Caco-2 (cell line): ENCODE measurements around the gene ERBB4. TPM values are rescaled to one million over a fixed set of nuclear protein-coding genes. Genes with fewer than 3 reads are reported as not detected.

Source experiments
- BruUV-seq: library from RNA; stranded (reverse); fragments of 400-500 nt; replicated peaks from 2 replicates; lab custom pipeline; 2021; lab: Mats Ljungman, UMichigan
- CTCF ChIA-PET: fragments of 300-600 bp; sonication (Branson Sonifier 250); formaldehyde crosslinking; loops from one replicate; lab custom pipeline; 2022; ENCODE audit warnings: antibody characterized with exemption; lab: Charles Lee
- POLR2A ChIA-PET: fragments of 300-600 bp; sonication (Branson Sonifier 250); formaldehyde crosslinking; loops from one replicate; lab custom pipeline; 2022; ENCODE audit warnings: antibody characterized with exemption; lab: Charles Lee
- DNase-seq, 2 experiments: peaks; one replicate each; pipeline versions ENCODE4 v3.0.0 to v3.0.0-alpha.2; 2020 to 2022
- H3K27me3 ChIP-seq: replicated peaks from 2 replicates; pipeline ENCODE4 v1.6.0; 2011; ENCODE audit warnings: low read length; ENCODE audit not compliant: control insufficient read depth, insufficient read depth
- H3K36me3 ChIP-seq: 2 replicates; pipeline ENCODE4 v1.5.1; 2011; ENCODE audit warnings: low read length; ENCODE audit not compliant: control insufficient read depth, insufficient read depth
- H3K4me1 ChIP-seq: fragments of 250-450 bp; sonication (Bioruptor Pico); 2 replicates; pipeline ENCODE4 v1.5.1; 2020; ENCODE audit warnings: mild to moderate bottlenecking
- H3K4me3 ChIP-seq: 2 replicates; pipeline ENCODE4 v1.5.1; 2011; ENCODE audit warnings: low read depth, mild to moderate bottlenecking, control low read depth, low read length
- H3K9me3 ChIP-seq: fragments of 250-450 bp; sonication (Bioruptor Pico); 2 replicates; pipeline ENCODE4 v1.5.1; 2020; ENCODE audit warnings: mild to moderate bottlenecking, moderate library complexity
- H3K27ac Mint-ChIP-seq: one replicate; pipeline ENCODE4 v1.8.0; 2022; ENCODE audit warnings: mixed read lengths; ENCODE audit not compliant: unreplicated experiment
- H3K27me3 Mint-ChIP-seq: one replicate; pipeline ENCODE4 v1.8.0; 2022; ENCODE audit warnings: mixed read lengths; ENCODE audit not compliant: insufficient read depth, unreplicated experiment
- H3K36me3 Mint-ChIP-seq: one replicate; pipeline ENCODE4 v1.8.0; 2022; ENCODE audit warnings: mild to moderate bottlenecking, mixed read lengths; ENCODE audit not compliant: insufficient read depth, unreplicated experiment
- H3K4me1 Mint-ChIP-seq: one replicate; pipeline ENCODE4 v1.8.0; 2022; ENCODE audit warnings: low read depth, mixed read lengths; ENCODE audit not compliant: unreplicated experiment
- H3K4me3 Mint-ChIP-seq: one replicate; pipeline ENCODE4 v1.8.0; 2022; ENCODE audit warnings: mild to moderate bottlenecking, moderate library complexity, mixed read lengths; ENCODE audit not compliant: unreplicated experiment
- H3K9me3 Mint-ChIP-seq: one replicate; pipeline ENCODE4 v1.8.0; 2022; ENCODE audit warnings: mixed read lengths; ENCODE audit not compliant: unreplicated experiment
- CTCF ChIP-seq, 2 experiments: fragments of 200-600 bp in 1 of 2; IDR thresholded peaks; 1 replicate in 1 of 2; 2 replicates in 1 of 2; pipeline versions ENCODE4 v1.5.1 to v1.8.0; 2011 to 2022; ENCODE audit warnings: antibody characterized with exemption in 1 of 2, control low read depth in 1 of 2, inconsistent platforms in 1 of 2, low read depth in 1 of 2, low read length in 1 of 2, mild to moderate bottlenecking in 1 of 2, moderate library complexity in 1 of 2; ENCODE audit not compliant: insufficient read depth in 1 of 2, severe bottlenecking in 1 of 2, unreplicated experiment in 1 of 2
- intact Hi-C: fragments of 100-400 bp; cut with micrococcal nuclease; formaldehyde crosslinking; loops from one replicate; pipeline ENCODE4 v1.10.0; 2022; ENCODE audit not compliant: unreplicated experiment
- total RNA-seq: library from RNA; stranded (reverse); gene quantifications from 2 replicates; pipeline ENCODE4 v1.2.3, GENCODE V29; 2022

Gene ERBB4
- total RNA-seq, 1 experiment from 2014 or later, result not detected

DNA sequence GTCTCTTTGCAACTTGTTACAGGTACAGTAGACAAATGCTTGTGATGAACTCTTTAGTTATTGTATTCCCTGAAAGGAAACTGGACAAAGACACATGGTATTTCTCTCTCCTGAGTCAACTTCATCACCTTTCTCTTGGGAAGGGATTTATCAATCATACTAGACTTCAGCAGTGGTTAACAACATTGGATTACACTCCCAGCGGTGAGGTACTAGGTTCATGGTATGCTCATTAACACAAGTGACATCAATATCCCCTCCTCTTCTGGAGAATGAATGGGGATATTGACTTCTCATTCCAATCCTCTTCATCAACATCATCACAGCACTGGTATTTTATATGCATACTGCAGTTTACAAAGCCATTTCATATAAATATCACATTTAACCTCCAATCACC is 574.6 kb downstream of the ERBB4 start:
- no peaks in the 10 kb centered on the region for H3K4me1 ChIP-seq
- H3K4me3 ChIP-seq, result no peak overlapping the region
- H3K4me1 Mint-ChIP-seq, result no peaks in the 10 kb centered on the region
- no peaks in the 10 kb centered on the region for H3K27me3 Mint-ChIP-seq
- no peak for DNase-seq
- POLR2A ChIA-PET, result no interaction called here
- no peak for TF ChIP-seq CTCF (IDR thresholded peaks at IDR 0.05; ENCODE audit: insufficient read depth in 1 of 2, low read depth in 1 of 2, low read length in 1 of 2, severe bottlenecking in 1 of 2, unreplicated experiment in 1 of 2)
- no peak overlapping the region for H3K4me3 Mint-ChIP-seq
- H3K36me3 Mint-ChIP-seq, result no peaks in the 10 kb centered on the region
- CTCF ChIA-PET, result no interaction called here
- no TSS peak for BruUV-seq
- H3K9me3 ChIP-seq, result no peaks in the 10 kb centered on the region
- H3K27ac Mint-ChIP-seq, result no peak overlapping the region
- H3K36me3 ChIP-seq, result no peaks in the 10 kb centered on the region
- intact Hi-C loops, result no loop called here
- no peaks in the 10 kb centered on the region for H3K27me3 ChIP-seq
- H3K9me3 Mint-ChIP-seq, result no peaks in the 10 kb centered on the region

- ChIA-PET CTCF (no interaction called here), POLR2A (no interaction called here)
- H3K9me3 Mint-ChIP-seq, result no peaks in the 10 kb centered on the region
- H3K4me1 Mint-ChIP-seq, result no peaks in the 10 kb centered on the region
- Histone ChIP-seq H3K4me1 (no peaks in the 10 kb centered on the region), H3K4me3 (no peak overlapping the region), H3K36me3 (no peaks in the 10 kb centered on the region), H3K9me3 (no peaks in the 10 kb centered on the region), H3K27me3 (no peaks in the 10 kb centered on the region)
- H3K4me3 Mint-ChIP-seq, result no peak overlapping the region
- no peaks in the 10 kb centered on the region for H3K36me3 Mint-ChIP-seq
- no peak overlapping the region for H3K27ac Mint-ChIP-seq
- TF ChIP-seq CTCF (IDR thresholded peaks at IDR 0.05; ENCODE audit: insufficient read depth in 1 of 2, low read depth in 1 of 2, low read length in 1 of 2, severe bottlenecking in 1 of 2, unreplicated experiment in 1 of 2), result no peak
- no peak for DNase-seq
- no peaks in the 10 kb centered on the region for H3K27me3 Mint-ChIP-seq
- BruUV-seq, result no TSS peak
- intact Hi-C loops, result no loop called here
Measured at GRCh38 chr2:211957799-211958198, 580.8 kb downstream of the ERBB4 start.

DNA sequence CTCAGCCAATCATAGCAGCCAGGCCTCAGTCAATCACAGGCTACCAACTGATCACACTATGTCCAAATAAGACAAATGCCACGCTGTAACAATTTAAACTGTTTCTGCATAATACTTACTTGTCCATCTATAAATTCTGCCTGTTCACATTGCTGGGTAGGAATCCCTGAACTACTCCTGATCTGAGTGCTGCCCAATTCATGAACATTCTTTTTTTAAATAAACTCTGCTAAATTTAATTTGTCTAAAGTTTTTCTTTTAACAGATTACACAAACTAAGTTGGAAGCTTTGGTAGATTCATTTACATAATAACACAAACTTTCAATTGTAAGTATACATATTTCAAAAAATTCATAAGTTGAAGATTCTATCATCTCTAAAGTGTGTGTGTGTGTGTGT is 583.0 kb downstream of the ERBB4 start:
- Histone ChIP-seq H3K27me3 (no peaks in the 10 kb centered on the region), H3K4me3 (no peak overlapping the region), H3K4me1 (no peaks in the 10 kb centered on the region), H3K9me3 (no peaks in the 10 kb centered on the region), H3K36me3 (no peaks in the 10 kb centered on the region)
- Mint-ChIP-seq H3K4me1 (no peaks in the 10 kb centered on the region), H3K27me3 (no peaks in the 10 kb centered on the region), H3K36me3 (no peaks in the 10 kb centered on the region), H3K27ac (no peak overlapping the region), H3K4me3 (no peak overlapping the region), H3K9me3 (no peaks in the 10 kb centered on the region)
- POLR2A ChIA-PET, result no interaction called here
- BruUV-seq, result no TSS peak
- no peak for TF ChIP-seq CTCF (IDR thresholded peaks at IDR 0.05; ENCODE audit: insufficient read depth in 1 of 2, low read depth in 1 of 2, low read length in 1 of 2, severe bottlenecking in 1 of 2, unreplicated experiment in 1 of 2)
- no peak for DNase-seq
- intact Hi-C loops, result no loop called here
- CTCF ChIA-PET, result no interaction called here
